Measurements from ENCODE around the gene PRPF31. TPM values are rescaled to one million over a fixed set of nuclear protein-coding genes. Genes with fewer than 3 reads are reported as not detected.

The PRPF31 gene
- total and polyA plus RNA-seq, 2 of the 13 experiments (the other 11 are each of a cell fraction or from before 2014, with no cell fraction given) = 23.8 to 63.8 TPM

GRCh38 chr19:54115109-54116063 lies at the start of gene PRPF31, which contains the start of gene TFPT (continued):
- TF ChIP-seq CSRNP2 (CRISPR knock-in tag; conservative IDR thresholded peaks at IDR 0.05; ENCODE audit: low read depth) (no peak), TRIM24 (CRISPR knock-in tag; IDR thresholded peaks at IDR 0.05) (no peak), NFRKB (IDR thresholded peaks at IDR 0.05) (no peak), ZBTB8A (CRISPR knock-in tag; IDR thresholded peaks at IDR 0.05; ENCODE audit: borderline replicate concordance, low read depth) (0 out of 2 replicates have a peak, but pooled peaks have one; percentile 71), FOXA3 (CRISPR knock-in tag; IDR thresholded peaks at IDR 0.05) (no peak), JARID2 (CRISPR knock-in tag; IDR thresholded peaks at IDR 0.05; ENCODE audit: insufficient replicate concordance) (peak; percentile 83), PCBP2 (optimal IDR thresholded peaks at IDR 0.05; ENCODE audit: low read depth, low read length, poor library complexity, severe bottlenecking) (no peak), CBX5 (CRISPR knock-in tag; IDR thresholded peaks at IDR 0.05; ENCODE audit: borderline replicate concordance) (peak; percentile 86; the same call in 1 of the 2 replicates), ZNF781 (CRISPR knock-in tag; IDR thresholded peaks at IDR 0.05; ENCODE audit: borderline replicate concordance, not compliant biosample characterization) (peak; percentile 88), NRL (CRISPR knock-in tag; IDR thresholded peaks at IDR 0.05; ENCODE audit: borderline replicate concordance) (peak; percentile 89; the same call in 1 of the 2 replicates), MYC (CRISPR knock-in tag; IDR thresholded peaks at IDR 0.05; ENCODE audit: borderline replicate concordance) (peak; percentile 89), HDAC6 (IDR thresholded peaks at IDR 0.05; ENCODE audit: low read depth, low read length) (no peak), ZNF552 (CRISPR knock-in tag; IDR thresholded peaks at IDR 0.05; ENCODE audit: borderline replicate concordance) (peak; percentile 80; the same call in 1 of the 2 replicates), ZNF749 (CRISPR knock-in tag; IDR thresholded peaks at IDR 0.05; ENCODE audit: borderline replicate concordance) (no peak)
- TF ChIP-seq, protein P1, sequence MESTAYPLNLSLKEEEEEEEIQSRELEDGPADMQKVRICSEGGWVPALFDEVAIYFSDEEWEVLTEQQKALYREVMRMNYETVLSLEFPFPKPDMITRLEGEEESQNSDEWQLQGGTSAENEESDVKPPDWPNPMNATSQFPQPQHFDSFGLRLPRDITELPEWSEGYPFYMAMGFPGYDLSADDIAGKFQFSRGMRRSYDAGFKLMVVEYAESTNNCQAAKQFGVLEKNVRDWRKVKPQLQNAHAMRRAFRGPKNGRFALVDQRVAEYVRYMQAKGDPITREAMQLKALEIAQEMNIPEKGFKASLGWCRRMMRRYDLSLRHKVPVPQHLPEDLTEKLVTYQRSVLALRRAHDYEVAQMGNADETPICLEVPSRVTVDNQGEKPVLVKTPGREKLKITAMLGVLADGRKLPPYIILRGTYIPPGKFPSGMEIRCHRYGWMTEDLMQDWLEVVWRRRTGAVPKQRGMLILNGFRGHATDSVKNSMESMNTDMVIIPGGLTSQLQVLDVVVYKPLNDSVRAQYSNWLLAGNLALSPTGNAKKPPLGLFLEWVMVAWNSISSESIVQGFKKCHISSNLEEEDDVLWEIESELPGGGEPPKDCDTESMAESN (CRISPR knock-in tag; conservative IDR thresholded peaks at IDR 0.05) = peak; percentile 71; the same call in 1 of the 2 replicates
- TF ChIP-seq, protein P2, sequence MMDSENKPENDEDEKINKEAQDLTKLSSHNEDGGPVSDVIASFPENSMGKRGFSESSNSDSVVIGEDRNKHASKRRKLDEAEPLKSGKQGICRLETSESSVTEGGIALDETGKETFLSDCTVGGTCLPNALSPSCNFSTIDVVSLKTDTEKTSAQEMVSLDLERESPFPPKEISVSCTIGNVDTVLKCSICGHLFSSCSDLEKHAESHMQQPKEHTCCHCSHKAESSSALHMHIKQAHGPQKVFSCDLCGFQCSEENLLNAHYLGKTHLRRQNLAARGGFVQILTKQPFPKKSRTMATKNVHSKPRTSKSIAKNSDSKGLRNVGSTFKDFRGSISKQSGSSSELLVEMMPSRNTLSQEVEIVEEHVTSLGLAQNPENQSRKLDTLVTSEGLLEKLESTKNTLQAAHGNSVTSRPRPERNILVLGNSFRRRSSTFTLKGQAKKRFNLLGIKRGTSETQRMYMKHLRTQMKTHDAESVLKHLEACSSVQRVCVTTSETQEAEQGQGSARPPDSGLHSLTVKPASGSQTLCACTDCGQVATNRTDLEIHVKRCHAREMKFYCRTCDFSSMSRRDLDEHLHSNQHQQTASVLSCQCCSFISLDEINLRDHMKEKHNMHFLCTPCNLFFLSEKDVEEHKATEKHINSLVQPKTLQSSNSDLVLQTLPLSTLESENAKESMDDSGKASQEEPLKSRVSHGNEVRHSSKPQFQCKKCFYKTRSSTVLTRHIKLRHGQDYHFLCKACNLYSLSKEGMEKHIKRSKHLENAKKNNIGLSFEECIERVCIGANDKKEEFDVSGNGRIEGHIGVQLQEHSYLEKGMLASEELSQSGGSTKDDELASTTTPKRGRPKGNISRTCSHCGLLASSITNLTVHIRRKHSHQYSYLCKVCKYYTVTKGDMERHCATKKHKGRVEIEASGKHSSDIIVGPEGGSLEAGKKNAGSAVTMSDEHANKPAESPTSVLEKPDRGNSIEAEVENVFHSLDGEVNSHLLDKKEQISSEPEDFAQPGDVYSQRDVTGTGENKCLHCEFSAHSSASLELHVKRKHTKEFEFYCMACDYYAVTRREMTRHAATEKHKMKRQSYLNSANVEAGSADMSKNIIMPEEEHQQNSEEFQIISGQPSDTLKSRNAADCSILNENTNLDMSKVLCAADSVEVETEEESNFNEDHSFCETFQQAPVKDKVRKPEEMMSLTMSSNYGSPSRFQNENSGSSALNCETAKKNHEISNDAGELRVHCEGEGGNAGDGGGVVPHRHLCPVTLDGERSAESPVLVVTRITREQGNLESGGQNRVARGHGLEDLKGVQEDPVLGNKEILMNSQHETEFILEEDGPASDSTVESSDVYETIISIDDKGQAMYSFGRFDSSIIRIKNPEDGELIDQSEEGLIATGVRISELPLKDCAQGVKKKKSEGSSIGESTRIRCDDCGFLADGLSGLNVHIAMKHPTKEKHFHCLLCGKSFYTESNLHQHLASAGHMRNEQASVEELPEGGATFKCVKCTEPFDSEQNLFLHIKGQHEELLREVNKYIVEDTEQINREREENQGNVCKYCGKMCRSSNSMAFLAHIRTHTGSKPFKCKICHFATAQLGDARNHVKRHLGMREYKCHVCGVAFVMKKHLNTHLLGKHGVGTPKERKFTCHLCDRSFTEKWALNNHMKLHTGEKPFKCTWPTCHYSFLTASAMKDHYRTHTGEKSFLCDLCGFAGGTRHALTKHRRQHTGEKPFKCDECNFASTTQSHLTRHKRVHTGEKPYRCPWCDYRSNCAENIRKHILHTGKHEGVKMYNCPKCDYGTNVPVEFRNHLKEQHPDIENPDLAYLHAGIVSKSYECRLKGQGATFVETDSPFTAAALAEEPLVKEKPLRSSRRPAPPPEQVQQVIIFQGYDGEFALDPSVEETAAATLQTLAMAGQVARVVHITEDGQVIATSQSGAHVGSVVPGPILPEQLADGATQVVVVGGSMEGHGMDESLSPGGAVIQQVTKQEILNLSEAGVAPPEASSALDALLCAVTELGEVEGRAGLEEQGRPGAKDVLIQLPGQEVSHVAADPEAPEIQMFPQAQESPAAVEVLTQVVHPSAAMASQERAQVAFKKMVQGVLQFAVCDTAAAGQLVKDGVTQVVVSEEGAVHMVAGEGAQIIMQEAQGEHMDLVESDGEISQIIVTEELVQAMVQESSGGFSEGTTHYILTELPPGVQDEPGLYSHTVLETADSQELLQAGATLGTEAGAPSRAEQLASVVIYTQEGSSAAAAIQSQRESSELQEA (CRISPR knock-in tag; IDR thresholded peaks at IDR 0.05; ENCODE audit: not compliant biosample characterization) = no peak
